H1 (cell line): Measurements from ENCODE around the gene IL16. TPM values are rescaled to one million over a fixed set of nuclear protein-coding genes. Genes with fewer than 3 reads are reported as not detected.

Source experiments
- FOSL1 ChIP-seq: IDR thresholded peaks from 2 replicates; pipeline ENCODE4 v1.6.1; 2011; ENCODE audit warnings: mild to moderate bottlenecking, low read depth, low read length, moderate library complexity; ENCODE audit not compliant: insufficient read depth
- NRF1 ChIP-seq: IDR thresholded peaks from 2 replicates; pipeline ENCODE4 v1.6.1; 2011; ENCODE audit warnings: mild to moderate bottlenecking, low read depth, low read length, improper control_type of control experiment
- polyA plus RNA-seq, 7 experiments: library from polyadenylated mRNA; depleted of rRNA in 3 of 7; stranded (reverse) in 5 of 7; unstranded in 2 of 7; fragments of >200 nt in 5 of 7; fragments of 200-250 nt in 2 of 7; gene quantifications; 1 replicate in 5 of 7; 2 replicates in 1 of 7; 4 replicates in 1 of 7; pipeline versions ENCODE4 v1.2.1 to v1.2.3, GENCODE V29; 2011 to 2013; ENCODE audit warnings: missing spikeins in 2 of 7, mixed read lengths in 2 of 7
- total RNA-seq: library from RNA; stranded (reverse); fragmentation: NEBNext Ultra II Directional; extraction: Animal tissue kit (Norgen Biotek cat#: 25700); gene quantifications from 2 replicates; pipeline ENCODE4 v1.2.1, GENCODE V29; 2021

Gene IL16
- total and polyA plus RNA-seq, 2 of the 8 experiments (the other 6 are each of a cell fraction or from before 2014, with no cell fraction given), result 0.03 to 0.09 TPM

- no peak for TF ChIP-seq NRF1
- TF ChIP-seq FOSL1, result no peak
These were observed 60.2 kb downstream of the IL16 start (continued) for GRCh38 chr15:81256916-81257315.
